Esophagus squamous epithelium (tissue), 5 donors: ENCODE results near the gene LBX2. TPM values are rescaled to one million over a fixed set of nuclear protein-coding genes. Genes with fewer than 3 reads are reported as not detected.

Experiments
- DNase-seq: peaks from one replicate; lab custom pipeline; 2025; lab: John Stamatoyannopoulos, UW
- H3K27ac ChIP-seq, 4 donors: fragments of 200-600 bp; sonication (generic); one replicate each; pipeline ENCODE4 v1.5.1; 2016 to 2019; ENCODE audit warnings: mild to moderate bottlenecking in 1 of 4
- H3K27me3 ChIP-seq, 4 donors: fragments of 200-600 bp; sonication (generic); 1 replicate in 3 of 4; 2 replicates in 1 of 4; pipeline versions ENCODE4 v1.5.1 to v1.6.0; 2017 to 2021; ENCODE audit warnings: antibody characterized with exemption in 1 of 4
- H3K36me3 ChIP-seq, 3 donors: fragments of 200-600 bp; sonication (generic); one replicate each; pipeline ENCODE4 v1.5.1; 2016 to 2019
- H3K4me1 ChIP-seq, 3 donors: fragments of 200-600 bp; sonication (generic); one replicate each; pipeline ENCODE4 v1.5.1; 2017 to 2019
- H3K4me3 ChIP-seq, 4 donors: fragments of 200-600 bp; sonication (generic); 1 replicate in 3 of 4; 2 replicates in 1 of 4; pipeline ENCODE4 v1.5.1; 2016 to 2019; ENCODE audit warnings: mild to moderate bottlenecking in 2 of 4, moderate library complexity in 1 of 4
- H3K9me3 ChIP-seq, 3 donors: fragments of 200-600 bp; sonication (generic); one replicate each; pipeline ENCODE4 v1.5.1; 2016 to 2019
- CTCF ChIP-seq, 6 experiments: fragments of 450-650 bp in 4 of 6; fragments of 200-600 bp in 2 of 6; sonication (generic) in 2 of 6; IDR thresholded peaks; one replicate each; pipeline ENCODE4 v1.5.1; 2016 to 2019; ENCODE audit warnings: antibody characterized with exemption in 6 of 6, mild to moderate bottlenecking in 4 of 6, moderate library complexity in 4 of 6
- POLR2A ChIP-seq, 4 donors: fragments of 450-650 bp; IDR thresholded peaks; one replicate each; pipeline ENCODE4 v1.6.1; 2017; ENCODE audit warnings: antibody characterized with exemption in 4 of 4, mild to moderate bottlenecking in 4 of 4, moderate library complexity in 3 of 4
- WGBS, 2 donors: methylation state at CpG; one replicate each; pipeline ENCODE4 v1.1.5; 2018; 5-methylcytosine and 5-hydroxymethylcytosine counted together
- intact Hi-C: fragments of 100-400 bp; cut with DNase I; formaldehyde crosslinking; loops from one replicate; pipeline ENCODE4 v1.15.0; 2022
- total RNA-seq, 4 donors: library from RNA; depleted of rRNA; stranded (reverse); fragments of >200 nt; gene quantifications; one replicate each; pipeline ENCODE4 v1.1.0, GENCODE V29; 2016
- donor health status: DM: yes; HTN: yes; CAD: no.

Gene LBX2
- total RNA-seq, 4 donors from 2014 or later, result 0.38 to 0.57 TPM; not detected in 2

DNA sequence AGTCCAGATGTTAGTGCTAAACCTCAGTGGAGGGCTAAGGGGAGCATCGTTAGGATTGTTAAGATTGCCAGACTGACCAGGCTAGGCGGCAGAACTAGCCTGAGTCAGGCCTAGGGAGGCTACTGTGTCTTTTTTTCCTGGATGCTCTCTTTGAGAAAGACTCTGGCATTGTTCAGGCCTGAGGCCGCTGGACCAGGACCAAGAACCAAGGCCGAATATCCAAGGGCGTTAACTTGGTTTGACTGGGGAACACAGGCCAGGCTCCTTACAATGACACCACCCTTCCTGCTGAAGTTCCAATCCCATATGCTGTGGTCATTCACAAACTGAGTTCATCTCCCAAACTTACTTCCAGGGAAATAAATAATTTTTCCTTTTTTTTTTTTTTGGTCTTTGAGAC, 40.9 kb upstream of the LBX2 start:
- H3K4me1 ChIP-seq, result peaks cover 0 to 8% (median 0%) of the 10 kb centered on the region in 3 donors
- no peaks in the 10 kb centered on the region for H3K9me3 ChIP-seq
- H3K27me3 ChIP-seq, result peaks cover 0 to 26% (median 0%) of the 10 kb centered on the region in 4 donors
- peak overlapping the region in 1 of 4 donors; percentile 55 for H3K27ac ChIP-seq
- no peak for DNase-seq
- intact Hi-C loops, result no loop called here
- TF ChIP-seq POLR2A (IDR thresholded peaks at IDR 0.05) (no peak), CTCF (IDR thresholded peaks at IDR 0.05) (no peak)
- no peaks in the 10 kb centered on the region for H3K36me3 ChIP-seq
- no peak overlapping the region for H3K4me3 ChIP-seq
- WGBS, 2 donors, result 50 to 61% methylated on average over 4 to 5 of the region's 5 CpGs

DNA sequence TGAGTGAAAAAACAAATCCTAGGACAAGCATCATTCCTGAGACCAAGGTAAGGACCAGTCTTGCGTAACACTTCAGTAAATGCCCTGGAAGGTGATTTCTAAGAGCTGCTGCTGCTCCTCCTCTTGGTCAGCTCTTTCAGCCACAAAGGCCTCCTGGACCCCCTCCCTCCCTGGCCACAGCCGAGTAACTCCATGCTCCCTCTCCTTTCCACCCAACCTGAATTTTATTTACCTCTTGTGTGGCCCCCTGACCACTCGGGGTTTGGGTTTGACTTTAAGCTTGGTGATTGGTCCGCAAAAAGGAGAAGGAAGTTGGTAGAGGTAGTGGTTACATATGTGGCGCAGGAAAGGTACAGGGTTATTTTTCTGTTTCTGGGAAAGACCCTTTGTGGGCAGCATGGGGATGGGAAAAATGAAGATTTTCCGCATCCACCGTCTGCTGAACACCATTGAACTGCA, 39.5 kb upstream of the LBX2 start:
- no peak for TF ChIP-seq POLR2A (IDR thresholded peaks at IDR 0.05)
- TF ChIP-seq CTCF (IDR thresholded peaks at IDR 0.05), result no peak
- peaks cover 0 to under 1% (median 0%) of the 10 kb centered on the region in 3 donors for H3K36me3 ChIP-seq
- peaks cover 0 to 8% (median 0%) of the 10 kb centered on the region in 3 donors for H3K4me1 ChIP-seq
- H3K4me3 ChIP-seq, result no peak overlapping the region
- intact Hi-C loops, result no loop called here
- H3K27ac ChIP-seq, result no peak overlapping the region
- no peaks in the 10 kb centered on the region for H3K9me3 ChIP-seq
- WGBS, 2 donors, result 62 to 79% methylated on average over 6 to 7 of the region's 7 CpGs
- H3K27me3 ChIP-seq, result peaks cover 0 to 26% (median 0%) of the 10 kb centered on the region in 4 donors
- no peak for DNase-seq

GRCh38 chr2:74537140-74537539, 37.7 kb upstream of the LBX2 start:
- Histone ChIP-seq H3K27ac (no peak overlapping the region), H3K4me3 (no peak overlapping the region), H3K4me1 (peaks cover 0 to 8% (median 0%) of the 10 kb centered on the region in 3 donors), H3K9me3 (no peaks in the 10 kb centered on the region), H3K27me3 (peaks cover 0 to 26% (median 0%) of the 10 kb centered on the region in 4 donors), H3K36me3 (peaks cover 0 to 18% (median 10%) of the 10 kb centered on the region in 3 donors)
- WGBS, 2 donors, result 40 to 54% methylated on average over 3 of the region's 4 CpGs
- DNase-seq, result no peak
- no peak for TF ChIP-seq CTCF (IDR thresholded peaks at IDR 0.05)
- no peak for TF ChIP-seq POLR2A (IDR thresholded peaks at IDR 0.05)
- intact Hi-C loops, result no loop called here

DNA sequence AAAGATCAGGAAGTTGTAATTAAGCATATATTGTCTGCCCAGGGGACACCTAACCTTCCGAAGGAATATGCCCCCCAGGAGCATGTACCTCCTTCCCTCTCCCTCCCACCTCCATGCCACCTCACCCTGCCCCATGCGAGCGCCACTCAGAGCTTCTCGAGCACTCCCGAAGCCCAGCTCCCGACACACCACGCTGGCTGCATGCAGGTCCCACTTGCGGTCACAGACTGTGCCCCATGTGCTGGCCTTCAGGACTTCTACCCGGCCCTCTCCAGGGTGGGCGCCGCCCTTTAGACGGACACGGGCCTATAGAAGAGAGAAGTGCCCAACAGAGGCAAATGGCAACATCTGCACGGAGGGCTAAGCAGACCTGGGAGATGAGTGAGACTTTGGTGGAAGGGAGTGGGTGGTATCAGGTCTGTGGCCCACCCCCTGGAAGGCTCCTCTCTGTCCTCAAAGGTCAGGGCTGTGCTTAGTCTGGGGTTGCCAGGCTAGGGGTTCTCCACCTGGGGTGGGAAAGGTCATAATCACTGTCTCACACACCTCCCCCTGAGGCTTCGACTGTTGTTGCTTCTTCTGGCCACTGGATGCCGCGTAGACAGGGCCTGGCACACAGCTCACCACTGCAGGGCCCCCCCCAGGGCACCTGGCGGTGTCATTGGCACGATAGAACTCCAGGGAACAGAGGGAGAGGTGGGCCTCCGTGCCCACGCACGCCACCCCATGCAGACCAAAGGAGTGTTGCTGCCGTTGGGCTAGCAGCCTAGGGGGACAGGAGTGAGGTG, 37.0 kb upstream of the LBX2 start:
- intact Hi-C loops, result no loop called here
- no peak overlapping the region for H3K4me3 ChIP-seq
- peaks cover 0 to 18% (median 10%) of the 10 kb centered on the region in 3 donors for H3K36me3 ChIP-seq
- peaks cover 0 to 26% (median 0%) of the 10 kb centered on the region in 4 donors for H3K27me3 ChIP-seq
- DNase-seq, result no peak
- H3K4me1 ChIP-seq, result peaks cover under 1 to 16% (median 2%) of the 10 kb centered on the region in 3 donors
- 65 to 96% methylated on average over 8 to 11 of the region's 23 CpGs for WGBS, 2 donors
- H3K9me3 ChIP-seq, result no peaks in the 10 kb centered on the region
- TF ChIP-seq CTCF (IDR thresholded peaks at IDR 0.05), result no peak
- no peak for TF ChIP-seq POLR2A (IDR thresholded peaks at IDR 0.05)
- no peak overlapping the region for H3K27ac ChIP-seq

GRCh38 chr2:74535440-74535965, 36.1 kb upstream of the LBX2 start:
- TF ChIP-seq CTCF (IDR thresholded peaks at IDR 0.05), result no peak
- no peak for TF ChIP-seq POLR2A (IDR thresholded peaks at IDR 0.05)
- peaks cover 0 to 18% (median 10%) of the 10 kb centered on the region in 3 donors for H3K36me3 ChIP-seq
- H3K27ac ChIP-seq, result no peak overlapping the region
- WGBS, 2 donors, result 83 to 90% methylated on average over 6 to 10 of the region's 10 CpGs
- intact Hi-C loops, result no loop called here
- H3K9me3 ChIP-seq, result no peaks in the 10 kb centered on the region
- no peak overlapping the region for H3K4me3 ChIP-seq
- H3K4me1 ChIP-seq, result peaks cover 9 to 24% (median 11%) of the 10 kb centered on the region in 3 donors
- peaks cover 0 to 26% (median 0%) of the 10 kb centered on the region in 4 donors for H3K27me3 ChIP-seq
- DNase-seq, result no peak
